Erythroblast (primary cell): ENCODE measurements around the gene FKBP2.

ENCODE experiments used
- DNase-seq, 2 experiments: peaks; one replicate each; lab custom pipeline; 2025; lab: John Stamatoyannopoulos, UW
- GATA1 ChIP-seq: IDR thresholded peaks from 2 replicates; pipeline ENCODE4 v1.6.1; 2011; ENCODE audit warnings: low read depth, mild to moderate bottlenecking, control low read depth, low read length, moderate library complexity
- POLR2A ChIP-seq: IDR thresholded peaks from 2 replicates; pipeline ENCODE4 v1.6.1; 2011; ENCODE audit warnings: mild to moderate bottlenecking, low read length

Gene FKBP2

DNA sequence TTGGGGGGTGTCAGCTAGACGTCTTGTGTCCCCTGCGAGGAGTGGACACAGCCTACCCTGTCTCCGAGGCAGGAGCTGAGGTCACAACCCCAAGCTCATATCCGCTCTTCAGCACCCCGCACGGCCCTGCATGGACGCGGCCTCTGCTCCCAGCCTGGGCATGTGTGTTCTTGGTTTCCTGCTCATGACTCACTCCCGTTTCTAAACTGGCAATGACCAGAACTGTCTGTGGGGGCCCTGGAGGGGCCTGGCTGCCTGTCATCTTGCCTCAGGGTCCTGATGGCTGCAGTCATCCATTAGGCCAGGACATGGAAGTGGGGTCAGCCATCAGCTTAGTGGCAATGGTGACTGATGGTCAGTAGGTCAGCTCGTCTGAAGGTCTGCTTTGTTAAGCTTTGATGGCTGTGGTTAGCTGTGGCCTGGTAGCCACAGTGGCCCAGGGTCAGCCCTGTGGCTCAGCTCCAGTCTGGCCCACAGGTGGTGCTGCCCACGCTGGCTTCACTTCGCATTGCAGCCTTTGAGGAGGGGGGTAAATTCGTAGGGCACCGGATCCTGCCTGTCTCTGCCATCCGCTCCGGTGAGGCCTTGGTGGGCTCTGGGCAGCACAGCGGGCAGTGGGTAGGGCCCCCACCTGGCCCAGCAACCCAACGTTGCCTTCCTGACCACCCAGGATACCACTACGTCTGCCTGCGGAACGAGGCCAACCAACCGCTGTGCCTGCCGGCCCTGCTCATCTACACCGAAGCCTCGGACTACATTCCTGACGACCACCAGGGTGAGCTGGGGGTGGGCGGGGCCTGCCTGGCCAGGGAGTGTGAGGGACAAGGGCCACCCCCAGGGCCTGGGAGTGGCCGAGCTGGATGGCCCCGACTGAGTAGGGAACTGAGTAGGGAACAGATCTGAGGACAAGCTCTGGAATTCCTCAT lies 22.4 kb downstream of the FKBP2 start:
- no peak for DNase-seq

DNA sequence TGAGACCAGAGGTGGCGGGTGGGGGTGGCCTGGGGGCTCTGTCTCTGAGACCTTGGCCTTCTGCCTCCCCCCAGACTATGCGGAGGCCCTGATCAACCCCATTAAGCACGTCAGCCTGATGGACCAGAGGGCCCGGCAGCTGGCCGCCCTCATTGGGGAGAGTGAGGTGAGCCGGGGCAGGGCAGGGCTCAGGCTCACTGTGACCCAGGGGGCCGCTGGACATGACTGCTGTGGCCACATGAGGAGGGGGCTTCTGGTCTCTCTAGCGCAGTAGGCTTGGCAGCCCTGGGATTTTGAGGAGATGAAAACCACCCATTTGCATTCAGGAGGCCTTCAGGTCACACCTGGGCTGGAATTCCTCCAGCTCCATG lies 23.0 kb downstream of the FKBP2 start:
- DNase-seq: no peak
- TF ChIP-seq POLR2A (no peak), GATA1 (no peak)

More for the DNA sequence above, 22.4 kb downstream of the FKBP2 start:
- TF ChIP-seq GATA1 (no peak), POLR2A (no peak)

DNA sequence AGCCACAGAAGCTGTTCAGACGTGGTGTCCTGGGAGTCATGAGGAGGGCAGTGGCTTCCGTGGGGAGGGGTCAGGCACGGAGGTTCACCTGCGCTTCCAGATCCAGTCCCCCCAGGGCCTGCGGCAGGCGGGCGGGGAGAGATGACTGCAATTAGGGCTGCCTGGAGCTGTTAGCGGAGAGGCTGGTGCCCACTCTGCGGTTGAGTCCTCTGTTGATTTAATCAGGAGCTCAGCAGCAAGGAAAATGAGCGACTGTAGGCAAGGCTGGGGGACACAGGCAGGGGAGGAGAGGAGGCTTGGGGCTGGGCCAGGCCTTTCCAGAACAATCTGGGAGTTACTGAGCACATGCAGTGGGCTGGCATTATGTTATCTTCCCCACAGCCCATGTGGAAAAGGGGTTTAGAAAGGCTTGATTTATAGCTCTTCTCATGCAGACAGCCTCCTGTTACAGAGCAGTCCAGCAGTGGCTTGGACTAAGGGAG lies 23.5 kb downstream of the FKBP2 start:
- DNase-seq: no peak
- TF ChIP-seq POLR2A (no peak), GATA1 (no peak)

DNA sequence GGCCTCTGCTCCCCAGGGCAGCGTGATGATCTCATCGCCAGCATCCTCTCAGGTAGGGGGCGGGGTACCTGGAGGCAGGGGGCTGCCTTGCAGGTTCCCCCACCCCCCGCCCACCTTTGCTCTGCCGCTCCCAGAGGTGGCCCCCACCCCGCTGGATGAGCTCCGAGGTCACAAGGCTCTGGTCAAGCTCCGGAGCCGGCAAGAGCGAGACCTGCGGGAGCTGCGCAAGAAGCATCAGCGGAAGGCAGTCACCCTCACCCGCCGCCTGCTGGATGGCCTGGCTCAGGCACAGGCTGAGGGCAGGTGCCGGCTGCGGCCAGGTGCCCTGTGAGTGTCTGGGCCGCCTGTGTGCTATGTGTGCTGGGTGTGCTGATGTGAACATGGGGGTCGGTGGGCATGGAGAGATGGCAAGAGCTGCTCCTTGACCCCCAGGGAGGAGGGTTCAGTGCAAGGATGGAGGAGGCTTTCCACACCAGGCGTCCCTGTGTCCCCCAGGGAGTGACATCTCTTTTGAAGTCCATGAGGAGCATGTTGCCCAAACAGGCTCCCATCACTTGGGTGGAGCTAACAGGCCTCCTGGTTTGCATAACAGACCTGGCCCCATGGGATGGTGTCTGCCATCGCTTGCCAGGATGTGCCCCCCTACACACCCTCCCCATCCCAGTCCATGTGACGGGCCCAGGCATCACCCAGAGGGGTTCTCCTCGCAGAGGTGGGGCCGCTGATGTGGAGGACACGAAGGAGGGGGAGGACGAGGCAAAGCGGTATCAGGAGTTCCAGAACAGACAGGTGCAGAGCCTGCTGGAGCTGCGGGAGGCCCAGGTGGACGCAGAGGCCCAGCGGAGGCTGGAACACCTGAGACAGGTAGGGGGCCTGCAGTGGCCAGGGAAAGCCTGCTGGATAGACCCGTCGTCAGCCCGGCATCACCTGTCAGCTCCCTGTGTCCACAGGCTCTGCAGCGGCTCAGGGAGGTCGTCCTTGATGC lies 24.6 kb downstream of the FKBP2 start:
- no peak for DNase-seq
- no peak for TF ChIP-seq POLR2A
- no peak for TF ChIP-seq GATA1

DNA sequence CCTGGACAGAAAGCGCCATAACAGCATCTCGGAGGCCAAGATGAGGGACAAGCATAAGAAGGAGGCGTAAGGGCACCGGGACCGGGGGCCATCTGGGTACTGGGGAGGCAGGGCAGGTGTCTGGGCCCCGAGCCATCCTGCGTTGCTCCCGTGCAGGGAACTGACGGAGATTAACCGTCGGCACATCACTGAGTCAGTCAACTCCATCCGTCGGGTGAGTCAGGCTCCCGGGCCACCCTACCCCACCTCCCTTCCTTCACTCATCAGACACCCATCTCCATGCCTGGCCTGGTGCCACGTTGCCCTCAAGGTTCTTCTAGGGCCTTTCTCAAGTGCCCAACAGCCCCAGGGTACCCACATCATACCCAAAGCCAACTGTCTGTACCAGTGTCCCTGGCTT lies 25.4 kb downstream of the FKBP2 start:
- no peak for DNase-seq
- TF ChIP-seq POLR2A (no peak), GATA1 (no peak)

DNA sequence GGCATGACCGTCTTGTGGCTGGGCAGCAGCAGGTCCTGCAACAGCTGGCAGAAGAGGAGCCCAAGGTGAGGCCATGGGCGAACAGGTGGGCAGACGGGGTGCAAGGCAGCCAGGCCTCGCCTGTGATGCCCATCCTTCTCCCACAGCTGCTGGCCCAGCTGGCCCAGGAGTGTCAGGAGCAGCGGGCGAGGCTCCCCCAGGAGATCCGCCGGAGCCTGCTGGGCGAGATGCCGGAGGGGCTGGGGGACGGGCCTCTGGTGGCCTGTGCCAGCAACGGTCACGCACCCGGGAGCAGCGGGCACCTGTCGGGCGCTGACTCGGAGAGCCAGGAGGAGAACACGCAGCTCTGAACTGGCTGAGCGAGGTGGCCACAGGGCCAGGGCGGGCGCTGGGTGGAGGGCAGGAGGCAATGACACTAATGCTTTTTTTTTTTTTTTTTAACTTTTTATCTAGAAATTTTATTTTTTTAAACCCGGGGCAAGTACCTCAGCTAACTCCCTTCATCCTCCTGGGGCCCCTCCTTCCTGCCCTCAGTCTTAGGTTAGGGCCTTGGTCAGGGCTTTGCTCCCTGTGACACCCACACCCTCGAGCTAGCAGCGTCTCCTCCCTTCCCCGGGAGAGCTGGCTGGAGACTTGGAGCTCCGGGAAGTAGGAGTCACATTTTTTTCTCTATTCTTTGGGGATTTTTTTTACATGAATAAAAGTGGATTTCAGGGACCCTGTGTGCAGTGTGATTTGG lies 26.5 kb downstream of the FKBP2 start:
- no peak for DNase-seq
- no peak for TF ChIP-seq POLR2A
- no peak for TF ChIP-seq GATA1

DNA sequence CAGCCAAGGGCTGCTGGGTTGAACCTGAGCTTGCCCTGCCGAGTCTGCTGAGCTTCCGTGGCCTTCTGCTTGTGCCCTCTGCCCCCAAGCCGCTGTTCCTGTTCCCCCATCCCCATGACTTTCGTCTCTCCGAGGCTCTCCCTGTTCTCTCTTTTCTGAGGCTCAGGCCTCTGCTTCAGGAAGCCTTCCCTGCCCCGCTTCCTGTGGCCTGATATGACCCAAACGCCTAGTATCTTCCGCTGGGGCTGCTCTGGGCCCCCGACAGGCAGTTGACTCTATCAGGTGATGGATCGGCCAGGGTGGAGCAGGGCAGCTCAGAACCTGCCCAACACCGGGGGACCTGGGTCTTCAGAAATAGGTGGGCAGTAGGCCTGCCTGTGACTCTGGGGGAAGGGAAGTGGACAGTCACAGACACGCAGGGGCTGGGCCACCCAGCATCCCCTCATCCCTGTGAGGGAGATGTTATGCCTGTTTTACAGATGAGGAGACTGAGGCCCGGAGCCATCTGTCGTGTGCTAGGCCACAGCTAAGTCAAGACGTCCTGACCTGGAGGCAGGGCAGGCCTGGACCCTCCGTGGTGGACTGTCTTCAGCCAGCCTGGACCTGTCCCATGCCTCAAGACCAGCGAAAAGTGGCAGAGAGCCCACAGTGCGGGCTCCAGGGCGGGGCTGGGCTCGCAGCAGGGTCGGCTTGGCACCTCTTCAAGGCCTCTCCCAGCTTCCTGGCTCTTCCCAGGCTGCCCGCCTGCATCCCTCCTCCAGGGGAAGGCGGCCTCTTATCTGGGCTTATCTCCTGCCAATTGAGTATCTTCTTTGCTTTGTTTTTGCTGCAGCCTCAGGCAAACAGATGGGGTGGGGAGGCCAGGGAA lies 27.4 kb downstream of the FKBP2 start:
- peak; percentile 43 for TF ChIP-seq GATA1
- TF ChIP-seq POLR2A: no peak
- peak; percentile 50 to 67 for DNase-seq

DNA sequence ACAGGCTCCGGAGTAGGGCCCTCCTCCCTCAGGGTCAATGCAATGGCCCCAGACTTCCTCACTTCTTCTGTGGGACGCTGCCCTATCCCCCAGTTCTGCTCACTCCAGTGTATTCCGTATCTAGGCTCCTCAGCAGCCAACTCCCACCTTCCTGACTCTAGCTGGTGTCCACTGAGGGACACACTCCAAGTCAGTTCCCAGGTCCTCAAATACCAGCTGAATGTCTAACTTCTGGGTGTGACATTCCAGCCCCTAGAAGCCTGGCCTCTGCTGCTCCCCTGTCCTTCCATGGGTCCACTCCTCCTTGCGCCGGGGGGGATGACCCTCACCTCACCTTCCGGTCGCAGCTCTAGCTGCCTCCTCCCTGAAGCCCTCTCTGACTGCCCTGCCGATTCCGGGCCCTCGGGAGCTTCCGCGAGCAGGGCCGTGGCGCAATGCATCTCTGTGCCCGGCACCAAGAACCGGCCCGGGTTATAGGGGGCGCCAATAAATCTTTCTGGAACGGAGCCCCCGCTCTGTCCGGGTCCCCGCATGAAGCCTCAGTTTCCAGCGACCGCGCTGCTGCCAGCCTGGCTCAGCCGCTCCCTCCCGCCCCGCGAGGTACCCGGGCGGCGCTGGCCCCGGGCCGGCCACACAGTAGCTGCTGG lies 28.1 kb downstream of the FKBP2 start:
- TF ChIP-seq POLR2A (peak; percentile 33), GATA1 (no peak)
- peak; percentile 57 to 70 for DNase-seq

DNA sequence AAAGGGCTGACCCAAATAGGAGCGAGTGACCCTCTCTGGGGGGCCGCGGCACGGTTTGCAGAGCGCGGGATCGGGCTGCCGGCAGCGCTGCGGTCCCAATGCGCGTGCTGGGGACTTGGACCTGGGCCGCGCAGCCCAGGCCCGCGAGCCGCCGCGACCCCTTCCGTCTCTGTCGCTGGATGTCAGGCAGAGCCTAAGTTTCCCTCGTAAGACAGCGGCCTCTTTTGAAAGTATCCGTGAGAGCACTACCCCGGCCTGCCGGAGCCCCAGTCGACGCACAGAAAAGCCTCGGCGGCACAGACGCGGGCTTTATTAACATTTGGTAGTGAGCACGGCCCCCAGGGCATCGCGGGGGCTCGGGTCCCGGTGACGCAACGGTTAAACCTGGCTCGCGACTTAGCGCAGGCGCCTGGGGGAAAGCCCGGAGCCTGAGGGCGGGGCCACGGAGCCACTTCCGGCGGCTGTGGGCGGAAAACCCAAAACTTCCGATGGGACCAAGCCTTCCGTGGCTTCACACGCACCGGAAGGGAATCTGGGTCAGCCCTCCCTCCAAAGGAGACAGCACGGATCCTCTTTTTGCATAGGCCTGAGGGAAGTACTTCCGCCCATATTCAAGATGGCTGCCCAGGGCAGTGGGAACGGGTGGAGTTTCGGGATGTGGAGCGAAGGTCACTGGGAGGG lies 28.8 kb downstream of the FKBP2 start:
- peak; percentile 98 to 99 for DNase-seq
- TF ChIP-seq POLR2A (peak; percentile 83), GATA1 (no peak)

DNA sequence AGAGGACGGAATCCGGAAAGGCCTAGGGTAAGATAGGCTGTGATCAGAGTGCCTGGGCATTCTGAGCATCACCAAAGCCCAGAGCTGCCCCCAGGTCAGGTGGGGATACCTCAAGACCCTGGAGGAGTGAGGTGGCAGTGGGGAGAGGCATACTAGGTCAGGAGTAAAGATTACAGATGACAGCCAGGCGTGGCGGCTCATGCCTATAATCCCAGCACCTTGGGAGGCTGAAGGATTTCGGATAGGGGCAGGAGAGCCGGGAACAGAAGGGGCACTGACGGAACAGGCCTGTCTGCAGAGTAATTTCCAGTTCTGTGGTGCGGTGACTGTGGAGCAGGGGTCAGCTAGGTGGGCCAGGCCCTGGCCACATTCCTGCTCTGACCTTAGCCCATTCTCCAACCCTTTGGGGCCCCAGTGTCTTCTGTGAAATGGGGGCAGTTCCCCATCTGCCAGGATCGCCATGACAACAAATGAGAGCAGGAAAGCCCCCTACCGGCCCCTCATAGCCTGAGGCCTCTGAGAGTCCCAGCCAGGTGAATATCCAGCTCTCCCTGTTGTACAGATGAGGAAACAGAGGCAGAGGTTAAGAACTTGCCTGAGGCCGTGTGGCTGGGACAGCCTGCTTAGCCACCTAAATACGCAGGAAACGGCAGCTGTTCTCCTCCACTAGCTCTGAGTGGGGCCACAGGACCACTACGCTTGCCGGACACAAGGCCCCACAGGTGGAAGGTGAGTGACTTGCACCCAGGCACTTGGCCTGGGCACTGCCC lies 34.3 kb downstream of the FKBP2 start:
- no peak for DNase-seq
- TF ChIP-seq GATA1 (no peak), POLR2A (no peak)

DNA sequence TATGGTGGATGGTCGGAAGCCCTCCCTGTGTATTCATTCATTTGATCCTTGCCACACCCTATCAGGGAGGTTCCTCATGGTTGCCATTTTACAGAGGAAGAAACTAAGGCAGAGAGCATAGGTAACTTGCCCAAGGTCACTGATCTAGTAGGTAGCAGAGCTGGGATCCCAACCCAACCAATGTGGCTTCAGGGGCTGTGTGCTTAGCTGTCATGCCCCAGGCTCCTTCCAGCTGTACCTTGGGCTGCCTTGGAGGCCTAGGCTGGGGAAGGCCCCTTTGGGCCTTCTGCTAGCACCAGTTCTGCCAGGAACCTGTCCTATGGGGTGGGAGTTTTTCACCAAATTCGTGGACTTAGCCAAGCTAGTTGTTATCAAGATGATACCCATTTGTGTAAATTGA lies 34.9 kb downstream of the FKBP2 start:
- TF ChIP-seq GATA1 (no peak), POLR2A (no peak)
- DNase-seq: no peak
